SK-N-SH treated with all-trans-retinoic acid at 6 μM for 48 hours (cell line): Measurements from ENCODE around the gene SMARCA4.
"Not testable (repeated sequence)": the region's sequence is repeated elsewhere in the genome, so short reads cannot be mapped to it uniquely, and the experiment has no call there.

Experiments
- BACH2 ChIP-seq: fragments of 250-450 bp; sonication (Bioruptor Pico); IDR thresholded peaks from 2 replicates; pipeline ENCODE4 v1.9.0; 2021; ENCODE audit warnings: mild to moderate bottlenecking, borderline replicate concordance
- GLIS3 ChIP-seq: fragments of 250-450 bp; sonication (Bioruptor Pico); IDR thresholded peaks from 2 replicates; pipeline ENCODE4 v1.5.0; 2020; ENCODE audit warnings: mild to moderate bottlenecking, moderate library complexity
- RARB ChIP-seq: fragments of 250-450 bp; sonication (Bioruptor Pico); IDR thresholded peaks from 2 replicates; pipeline ENCODE4 v1.8.0; 2021; ENCODE audit warnings: mild to moderate bottlenecking, moderate library complexity
- SNAI2 ChIP-seq: fragments of 250-450 bp; sonication (Bioruptor Pico); IDR thresholded peaks from 2 replicates; pipeline ENCODE4 v1.5.0; 2020; ENCODE audit warnings: mild to moderate bottlenecking, moderate library complexity
- TCF4 ChIP-seq: fragments of 250-450 bp; sonication (Bioruptor Pico); IDR thresholded peaks from 2 replicates; pipeline ENCODE4 v1.8.0; 2021; ENCODE audit warnings: mild to moderate bottlenecking, moderate library complexity, borderline replicate concordance
- ZC3H10 ChIP-seq: fragments of 250-450 bp; sonication (Bioruptor Pico); IDR thresholded peaks from 2 replicates; pipeline ENCODE4 v1.5.1; 2021; ENCODE audit warnings: mild to moderate bottlenecking, moderate library complexity
- ZFP3 ChIP-seq: fragments of 250-450 bp; sonication (Bioruptor Pico); IDR thresholded peaks from 2 replicates; pipeline ENCODE4 v1.5.0; 2020; ENCODE audit warnings: mild to moderate bottlenecking, moderate library complexity
- ZFP30 ChIP-seq: fragments of 450-650 bp; formaldehyde crosslinking; IDR thresholded peaks from 2 replicates; pipeline ENCODE4 v1.5.0; 2022; ENCODE audit warnings: mild to moderate bottlenecking, moderate library complexity
- ZNF70 ChIP-seq: fragments of 450-650 bp; formaldehyde crosslinking; IDR thresholded peaks from 2 replicates; pipeline ENCODE4 v1.5.0; 2020; ENCODE audit warnings: mild to moderate bottlenecking, moderate library complexity
- TF ChIP-seq, protein P1 (sequence below): fragments of 250-450 bp; sonication (Bioruptor Pico); IDR thresholded peaks from 2 replicates; pipeline ENCODE4 v1.8.0; 2020; ENCODE audit warnings: mild to moderate bottlenecking, moderate library complexity, borderline replicate concordance

DNA sequence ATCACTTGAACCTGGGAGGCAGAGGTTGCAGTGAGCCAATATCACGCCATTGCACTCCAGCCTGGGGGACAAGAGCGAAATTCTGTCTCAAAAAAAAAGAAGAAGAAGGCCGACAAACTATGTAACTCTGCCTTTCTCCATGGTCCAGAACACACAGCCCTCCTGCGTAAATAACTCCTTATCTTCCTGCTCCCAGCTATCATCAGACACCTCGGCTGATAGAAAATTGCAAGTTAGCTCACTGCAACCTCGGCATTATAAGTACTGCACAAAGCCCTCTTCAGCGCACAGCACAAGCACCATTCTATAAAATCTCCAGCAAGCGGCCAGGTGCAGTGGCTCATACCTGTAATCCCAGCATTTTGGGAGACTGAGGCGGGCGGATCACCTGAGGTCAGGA, 142.8 kb downstream of the SMARCA4 start:
- TF ChIP-seq, protein P1, sequence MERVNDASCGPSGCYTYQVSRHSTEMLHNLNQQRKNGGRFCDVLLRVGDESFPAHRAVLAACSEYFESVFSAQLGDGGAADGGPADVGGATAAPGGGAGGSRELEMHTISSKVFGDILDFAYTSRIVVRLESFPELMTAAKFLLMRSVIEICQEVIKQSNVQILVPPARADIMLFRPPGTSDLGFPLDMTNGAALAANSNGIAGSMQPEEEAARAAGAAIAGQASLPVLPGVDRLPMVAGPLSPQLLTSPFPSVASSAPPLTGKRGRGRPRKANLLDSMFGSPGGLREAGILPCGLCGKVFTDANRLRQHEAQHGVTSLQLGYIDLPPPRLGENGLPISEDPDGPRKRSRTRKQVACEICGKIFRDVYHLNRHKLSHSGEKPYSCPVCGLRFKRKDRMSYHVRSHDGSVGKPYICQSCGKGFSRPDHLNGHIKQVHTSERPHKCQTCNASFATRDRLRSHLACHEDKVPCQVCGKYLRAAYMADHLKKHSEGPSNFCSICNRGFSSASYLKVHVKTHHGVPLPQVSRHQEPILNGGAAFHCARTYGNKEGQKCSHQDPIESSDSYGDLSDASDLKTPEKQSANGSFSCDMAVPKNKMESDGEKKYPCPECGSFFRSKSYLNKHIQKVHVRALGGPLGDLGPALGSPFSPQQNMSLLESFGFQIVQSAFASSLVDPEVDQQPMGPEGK (CRISPR knock-in tag), result not testable (repeated sequence)
- TF ChIP-seq BACH2 (CRISPR knock-in tag); SNAI2; ZC3H10 (CRISPR knock-in tag); ZFP3 (CRISPR knock-in tag); ZFP30 (CRISPR knock-in tag); GLIS3; TCF4 (CRISPR knock-in tag); RARB; ZNF70 (CRISPR knock-in tag): not testable (repeated sequence)
